Panc1 (cell line): ENCODE data around the gene RIPOR2.

Experiments used
- CTCF ChIP-seq: fragments of 450-650 bp; IDR thresholded peaks from 2 replicates; pipeline ENCODE4 v1.5.1; 2017; ENCODE audit warnings: mild to moderate bottlenecking
- POLR2AphosphoS5 ChIP-seq: IDR thresholded peaks from 2 replicates; pipeline ENCODE4 v1.6.1; 2012; ENCODE audit warnings: mild to moderate bottlenecking, low read depth, low read length, moderate library complexity

DNA sequence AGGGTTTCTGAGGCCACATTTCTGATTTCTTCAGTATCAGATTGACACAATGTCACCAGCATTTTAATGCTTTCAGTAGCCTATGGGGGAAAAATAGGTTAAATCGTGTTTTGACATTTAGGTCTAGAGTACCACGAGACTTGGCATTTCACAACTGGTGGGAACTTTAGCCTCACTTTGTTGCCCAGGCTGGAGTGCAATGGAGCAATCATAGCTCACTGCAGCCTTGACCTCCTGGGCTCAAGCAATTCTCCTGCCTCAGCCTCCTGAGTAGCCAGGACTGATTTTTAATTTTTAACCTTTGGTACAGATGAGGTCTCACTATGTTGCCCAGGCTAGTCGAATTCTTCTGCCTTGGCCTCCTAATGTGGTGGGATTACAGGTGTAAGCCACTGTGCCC lies 126.0 kb downstream of the RIPOR2 start:
- no peak for TF ChIP-seq CTCF
- TF ChIP-seq POLR2AphosphoS5, result no peak
